ENCODE results near the gene TICAM1.
"Not testable (repeated sequence)": the region's sequence is repeated elsewhere in the genome, so short reads cannot be mapped to it uniquely, and the experiment has no call there.

Gene TICAM1

GRCh38 chr19:4831304-4831978 is at the start of gene TICAM1:
Gene TICAM1 (minus strand): TSS chr19:4831712. CDS start chr19:4818377, 13,335 bp downstream.
- DNase-seq: peak; percentile 59

GRCh38 chr19:4879041-4879440 is 47.5 kb upstream of the TICAM1 start:
- DNase-seq: no peak

GRCh38 chr19:4878491-4878968 is 47.0 kb upstream of the TICAM1 start:
- no peak for DNase-seq

GRCh38 chr19:4877753-4878490 is 46.4 kb upstream of the TICAM1 start:
- DNase-seq: no peak

- DNase-seq: no peak
Observed at GRCh38 chr19:4873930-4874329, 42.4 kb upstream of the TICAM1 start.

GRCh38 chr19:4871711-4872110 is 40.2 kb upstream of the TICAM1 start:
- DNase-seq: no peak

GRCh38 chr19:4870025-4870700 is 38.7 kb upstream of the TICAM1 start:
- peak; percentile 35 for DNase-seq

- DNase-seq: no peak
Observed at GRCh38 chr19:4868286-4868834, 36.8 kb upstream of the TICAM1 start.

GRCh38 chr19:4867534-4868285 is 36.2 kb upstream of the TICAM1 start, which contains the start of gene PLIN3:
Gene PLIN3 (minus strand): TSS chr19:4867667. CDS start chr19:4861394, 6,273 bp downstream.
- DNase-seq: peak; percentile 72

GRCh38 chr19:4866595-4867424 is 35.3 kb upstream of the TICAM1 start:
- DNase-seq: no peak

- DNase-seq: no peak
Observed at GRCh38 chr19:4861147-4861546, 29.6 kb upstream of the TICAM1 start.

- DNase-seq: no peak
Observed at GRCh38 chr19:4859697-4860096, 28.2 kb upstream of the TICAM1 start.

- not testable (repeated sequence) for DNase-seq
Observed at GRCh38 chr19:4856468-4856867, 25.0 kb upstream of the TICAM1 start.

- DNase-seq: not testable (repeated sequence)
Observed at GRCh38 chr19:4853506-4853905, 22.0 kb upstream of the TICAM1 start.

- DNase-seq: no peak
Observed at GRCh38 chr19:4852484-4852883, 21.0 kb upstream of the TICAM1 start.

- peak; percentile 45 for DNase-seq
Observed at GRCh38 chr19:4851551-4852290, 20.2 kb upstream of the TICAM1 start.

- DNase-seq: no peak
Observed at GRCh38 chr19:4849019-4849418, 17.5 kb upstream of the TICAM1 start.

- DNase-seq: no peak
Observed at GRCh38 chr19:4847190-4847973, 15.9 kb upstream of the TICAM1 start.

GRCh38 chr19:4845975-4846374 is 14.5 kb upstream of the TICAM1 start:
- not testable (repeated sequence) for DNase-seq

All from NK-92 treated with Interleukin-12 subunit alpha and Interleukin-12 subunit beta, amount 100 ng/mL, for 24 hours (cell line).